C4-2B (cell line): ENCODE results near the gene DAZL.

Experiments
- H3K27ac ChIP-seq: fragments of 450-650 bp; 2 replicates; pipeline ENCODE4 v1.5.1; 2017
- CTCF ChIP-seq: fragments of 450-650 bp; conservative IDR thresholded peaks from 2 replicates; pipeline ENCODE4 v1.5.1; 2017; ENCODE audit warnings: mild to moderate bottlenecking
- ZFX ChIP-seq: fragments of 450-650 bp; IDR thresholded peaks from 2 replicates; pipeline ENCODE4 v1.6.1; 2017

The DAZL gene

GRCh38 chr3:16543242-16543864 is 61.9 kb downstream of the DAZL start:
- TF ChIP-seq CTCF (no peak), ZFX (no peak)
- H3K27ac ChIP-seq = no peak overlapping the region

- no peak overlapping the region for H3K27ac ChIP-seq
These were observed 66.7 kb downstream of the DAZL start for GRCh38 chr3:16538507-16538906.

GRCh38 chr3:16536996-16537395 is 68.2 kb downstream of the DAZL start:
- no peak for TF ChIP-seq ZFX
- TF ChIP-seq CTCF = no peak

More at GRCh38 chr3:16538507-16538906, 66.7 kb downstream of the DAZL start:
- no peak for TF ChIP-seq CTCF
- no peak for TF ChIP-seq ZFX

More at GRCh38 chr3:16536996-16537395, 68.2 kb downstream of the DAZL start:
- H3K27ac ChIP-seq = no peak overlapping the region
